Measurements from ENCODE around the gene MTF1.
A peak's percentile ranks its signal among the peaks of the same experiment; 100 is the strongest.

MTF1 gene

GRCh38 chr1:37795340-37796125 is 63.9 kb downstream of the MTF1 start:
- no peak overlapping the region; the same call in 1 of the 2 replicates for H3K4me3 ChIP-seq (ENCODE audit: low read depth, low read length)
- peaks cover 13 to 48% of the 10 kb centered on the region in 2 experiments; a peak in 2 of 3 replicates for H3K36me3 ChIP-seq (ENCODE audit: control insufficient read depth in 2 of 2, insufficient read depth in 1 of 2, low read length in 2 of 2)
- peaks cover 7% of the 10 kb centered on the region; the same call in 1 of the 2 replicates for H3K4me1 ChIP-seq (ENCODE audit: control insufficient read depth, insufficient read depth, low read length)
- TF ChIP-seq ZNF423 (tag by site-specific recombination; IDR thresholded peaks at IDR 0.05) = no peak
- TF ChIP-seq ZBTB48 (tag by site-specific recombination; IDR thresholded peaks at IDR 0.05) = no peak
- no peak for TF ChIP-seq ZNF302 (tag by site-specific recombination; IDR thresholded peaks at IDR 0.05; ENCODE audit: low read depth)
- no peak for TF ChIP-seq ZNF701 (tag by site-specific recombination; IDR thresholded peaks at IDR 0.05)
- peak; percentile 40 for TF ChIP-seq ZFHX2 (tag by site-specific recombination; conservative IDR thresholded peaks at IDR 0.05)
- TF ChIP-seq YY2 (tag by site-specific recombination; IDR thresholded peaks at IDR 0.05) = no peak
- no peak for TF ChIP-seq ZNF350 (tag by site-specific recombination; IDR thresholded peaks at IDR 0.05)
- no peak for TF ChIP-seq HOXC10 (CRISPR knock-in tag; IDR thresholded peaks at IDR 0.05)
- no peak for TF ChIP-seq HOXA7 (CRISPR knock-in tag; IDR thresholded peaks at IDR 0.05; ENCODE audit: borderline replicate concordance)
- TF ChIP-seq GLI2 (tag by site-specific recombination; IDR thresholded peaks at IDR 0.05; ENCODE audit: borderline replicate concordance, low read depth) = no peak
- 0 out of 2 replicates have a peak, but pooled peaks have one; percentile 4 for TF ChIP-seq ZNF600 (tag by site-specific recombination; IDR thresholded peaks at IDR 0.05)
- TF ChIP-seq ZNF549 (tag by site-specific recombination; IDR thresholded peaks at IDR 0.05) = no peak
- no peak for TF ChIP-seq ZNF202 (tag by site-specific recombination; IDR thresholded peaks at IDR 0.05; ENCODE audit: borderline replicate concordance)
- no peak for TF ChIP-seq ZNF394 (tag by site-specific recombination; IDR thresholded peaks at IDR 0.05; ENCODE audit: borderline replicate concordance)
- no peak for TF ChIP-seq ZNF776 (tag by site-specific recombination; IDR thresholded peaks at IDR 0.05; ENCODE audit: borderline replicate concordance)
- TF ChIP-seq EGR2 (tag by site-specific recombination; IDR thresholded peaks at IDR 0.05; ENCODE audit: low read depth) = peak; percentile 35; the same call in 1 of the 2 replicates
- no peak for TF ChIP-seq ZSCAN16 (tag by site-specific recombination; IDR thresholded peaks at IDR 0.05)
- TF ChIP-seq, protein P1, sequence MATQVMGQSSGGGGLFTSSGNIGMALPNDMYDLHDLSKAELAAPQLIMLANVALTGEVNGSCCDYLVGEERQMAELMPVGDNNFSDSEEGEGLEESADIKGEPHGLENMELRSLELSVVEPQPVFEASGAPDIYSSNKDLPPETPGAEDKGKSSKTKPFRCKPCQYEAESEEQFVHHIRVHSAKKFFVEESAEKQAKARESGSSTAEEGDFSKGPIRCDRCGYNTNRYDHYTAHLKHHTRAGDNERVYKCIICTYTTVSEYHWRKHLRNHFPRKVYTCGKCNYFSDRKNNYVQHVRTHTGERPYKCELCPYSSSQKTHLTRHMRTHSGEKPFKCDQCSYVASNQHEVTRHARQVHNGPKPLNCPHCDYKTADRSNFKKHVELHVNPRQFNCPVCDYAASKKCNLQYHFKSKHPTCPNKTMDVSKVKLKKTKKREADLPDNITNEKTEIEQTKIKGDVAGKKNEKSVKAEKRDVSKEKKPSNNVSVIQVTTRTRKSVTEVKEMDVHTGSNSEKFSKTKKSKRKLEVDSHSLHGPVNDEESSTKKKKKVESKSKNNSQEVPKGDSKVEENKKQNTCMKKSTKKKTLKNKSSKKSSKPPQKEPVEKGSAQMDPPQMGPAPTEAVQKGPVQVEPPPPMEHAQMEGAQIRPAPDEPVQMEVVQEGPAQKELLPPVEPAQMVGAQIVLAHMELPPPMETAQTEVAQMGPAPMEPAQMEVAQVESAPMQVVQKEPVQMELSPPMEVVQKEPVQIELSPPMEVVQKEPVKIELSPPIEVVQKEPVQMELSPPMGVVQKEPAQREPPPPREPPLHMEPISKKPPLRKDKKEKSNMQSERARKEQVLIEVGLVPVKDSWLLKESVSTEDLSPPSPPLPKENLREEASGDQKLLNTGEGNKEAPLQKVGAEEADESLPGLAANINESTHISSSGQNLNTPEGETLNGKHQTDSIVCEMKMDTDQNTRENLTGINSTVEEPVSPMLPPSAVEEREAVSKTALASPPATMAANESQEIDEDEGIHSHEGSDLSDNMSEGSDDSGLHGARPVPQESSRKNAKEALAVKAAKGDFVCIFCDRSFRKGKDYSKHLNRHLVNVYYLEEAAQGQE (tag by site-specific recombination; IDR thresholded peaks at IDR 0.05) = peak; percentile 97
- TF ChIP-seq KLF9 (tag by site-specific recombination; IDR thresholded peaks at IDR 0.05; ENCODE audit: low read depth) = peak; percentile 81
- no peak for TF ChIP-seq ZNF184 (tag by site-specific recombination; IDR thresholded peaks at IDR 0.05)
- ChIA-PET CTCF (interaction anchor here (0.6 kb wide), 1 partner anchor 12 kb away, joined by 4 read pairs; the partner anchor contains the start of genes C1orf122 and YRDC), POLR2A (interaction anchor here (1.1 to 3.7 kb wide), 2 partner anchors 12 to 64 kb away, joined by 3 to 17 read pairs; partner anchors contain the start of genes C1orf122, MTF1 and YRDC)
- H3K27ac ChIP-seq (ENCODE audit: extremely low read depth, low read depth, low read length) = no peak overlapping the region
- H3K9me3 ChIP-seq (ENCODE audit: control insufficient read depth, insufficient read depth, low read depth, low read length) = no peaks in the 10 kb centered on the region
